Measurements from ENCODE around the gene SLC35C1.

GRCh38 chr11:45834298-45834756, 29.4 kb downstream of the SLC35C1 start:
- TF ChIP-seq, protein P1, sequence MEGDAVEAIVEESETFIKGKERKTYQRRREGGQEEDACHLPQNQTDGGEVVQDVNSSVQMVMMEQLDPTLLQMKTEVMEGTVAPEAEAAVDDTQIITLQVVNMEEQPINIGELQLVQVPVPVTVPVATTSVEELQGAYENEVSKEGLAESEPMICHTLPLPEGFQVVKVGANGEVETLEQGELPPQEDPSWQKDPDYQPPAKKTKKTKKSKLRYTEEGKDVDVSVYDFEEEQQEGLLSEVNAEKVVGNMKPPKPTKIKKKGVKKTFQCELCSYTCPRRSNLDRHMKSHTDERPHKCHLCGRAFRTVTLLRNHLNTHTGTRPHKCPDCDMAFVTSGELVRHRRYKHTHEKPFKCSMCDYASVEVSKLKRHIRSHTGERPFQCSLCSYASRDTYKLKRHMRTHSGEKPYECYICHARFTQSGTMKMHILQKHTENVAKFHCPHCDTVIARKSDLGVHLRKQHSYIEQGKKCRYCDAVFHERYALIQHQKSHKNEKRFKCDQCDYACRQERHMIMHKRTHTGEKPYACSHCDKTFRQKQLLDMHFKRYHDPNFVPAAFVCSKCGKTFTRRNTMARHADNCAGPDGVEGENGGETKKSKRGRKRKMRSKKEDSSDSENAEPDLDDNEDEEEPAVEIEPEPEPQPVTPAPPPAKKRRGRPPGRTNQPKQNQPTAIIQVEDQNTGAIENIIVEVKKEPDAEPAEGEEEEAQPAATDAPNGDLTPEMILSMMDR (conservative IDR thresholded peaks at IDR 0.05; ENCODE audit: low read depth, low read length), result no peak
- TF ChIP-seq EZH2phosphoT487 (IDR thresholded peaks at IDR 0.05; ENCODE audit: borderline replicate concordance, low read length), result no peak
- TF ChIP-seq EZH2 (IDR thresholded peaks at IDR 0.05; ENCODE audit: low read length, unreplicated experiment), result no peak
